HG03558 (cell line): ENCODE results near the gene CERS4.
"Not testable (repeated sequence)": the region's sequence is repeated elsewhere in the genome, so short reads cannot be mapped to it uniquely, and the experiment has no call there.

ENCODE experiments used
- ATAC-seq: cut with Tn5 transposase; IDR thresholded peaks from one replicate; pipeline ENCODE4 v1.9.1; 2021; ENCODE audit warnings: moderate number of reproducible peaks; ENCODE audit not compliant: unreplicated experiment; ENCODE audit errors: extremely low read depth

CERS4 gene

DNA sequence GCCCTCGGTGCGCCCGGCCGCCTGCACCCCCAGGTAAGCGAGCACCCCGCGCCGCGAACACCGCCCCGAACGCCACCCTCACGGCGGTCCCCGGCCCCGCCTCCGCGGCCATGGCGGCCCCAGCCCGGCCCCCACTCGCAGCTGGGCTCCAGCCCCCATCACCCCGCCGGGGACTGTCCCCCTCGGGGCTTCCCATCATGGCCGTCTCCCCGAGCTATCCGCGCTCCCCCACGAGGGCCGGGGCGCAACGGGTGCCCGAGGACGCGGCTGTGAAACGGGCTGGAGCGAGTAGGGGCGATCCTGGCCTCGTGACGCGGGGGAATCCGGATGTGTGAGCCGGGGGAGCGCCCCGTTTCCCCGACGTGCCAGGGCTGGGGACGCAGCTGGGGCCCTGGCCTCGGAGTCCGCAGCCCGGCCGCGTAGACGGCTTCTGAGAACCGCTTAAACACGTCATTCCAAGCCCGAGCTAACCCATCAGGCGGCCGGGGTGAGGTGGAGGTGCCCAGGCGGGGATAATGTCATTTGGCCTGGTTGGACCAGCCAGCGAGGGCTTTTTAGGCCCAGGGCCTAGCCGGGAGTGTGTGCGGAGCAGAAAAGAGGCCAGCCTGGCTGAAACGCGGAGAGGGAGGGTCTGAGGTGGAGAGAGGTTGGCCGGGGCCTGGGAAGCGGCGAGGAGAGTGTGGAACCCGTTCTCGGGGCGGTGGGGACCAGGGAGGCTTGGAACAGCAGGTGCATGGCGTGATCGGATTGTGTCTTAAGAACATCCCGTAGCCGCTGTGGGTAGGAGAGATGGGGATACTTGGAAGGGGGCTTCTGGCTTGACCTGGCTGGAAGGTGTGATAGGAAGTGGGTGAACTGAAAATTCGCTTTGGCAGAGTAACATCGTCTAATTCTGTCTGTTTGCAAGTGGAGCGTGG is 550 bp downstream of the CERS4 start:
- ATAC-seq: no peak

DNA sequence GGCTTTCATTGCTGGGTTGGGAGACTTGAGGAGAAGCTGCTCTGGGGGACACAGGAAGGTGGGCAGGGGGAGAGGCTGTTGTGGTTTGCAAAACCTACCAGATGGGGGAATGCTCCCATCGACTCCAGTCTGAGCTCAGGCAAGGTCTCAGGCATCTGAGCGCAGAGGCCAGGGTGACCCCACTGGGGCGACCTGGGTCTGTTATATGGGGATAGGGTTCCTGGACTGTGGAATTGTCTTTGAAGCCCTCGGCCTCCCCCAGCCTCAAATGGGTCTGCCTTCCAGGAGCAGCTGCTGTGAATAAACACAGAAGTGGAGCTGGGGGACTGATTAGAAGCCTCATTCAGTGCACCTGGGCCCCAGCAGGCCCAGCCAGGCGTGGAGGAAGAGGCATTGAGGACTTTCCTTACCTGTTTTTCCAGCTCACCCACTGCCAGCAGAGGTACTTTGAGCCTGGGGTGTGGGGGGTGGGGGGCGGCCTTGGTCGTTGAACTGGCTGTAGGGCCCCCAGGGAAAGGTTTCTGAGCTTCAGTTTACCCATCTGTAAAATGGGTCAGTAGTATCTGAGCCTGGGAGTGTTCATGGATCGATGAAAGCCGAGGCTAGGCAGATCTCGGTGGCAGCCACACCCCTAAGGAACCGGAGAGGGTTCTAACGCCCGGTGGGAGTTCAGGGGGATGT is 1.4 kb downstream of the CERS4 start:
- no peak for ATAC-seq

DNA sequence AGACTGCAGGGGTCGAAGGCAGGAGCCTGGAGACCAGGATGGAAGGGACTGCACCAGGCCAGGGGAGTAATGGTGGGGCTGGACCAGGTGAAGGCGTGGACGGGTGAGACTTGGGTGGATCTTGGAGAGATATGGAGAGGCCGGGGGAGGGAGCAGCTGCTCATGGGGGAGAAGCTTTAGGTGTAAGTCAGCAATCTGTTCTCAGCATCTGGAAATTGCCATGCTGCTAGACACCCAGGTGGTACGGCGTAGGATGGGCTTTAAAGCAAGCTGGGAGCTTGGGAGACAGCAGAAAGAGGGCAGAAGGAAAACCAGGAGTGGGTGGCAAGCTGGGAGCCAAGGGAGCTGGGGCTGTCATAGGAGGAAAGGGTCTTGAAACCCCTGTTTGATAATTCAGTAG is 3.0 kb downstream of the CERS4 start:
- ATAC-seq: no peak

DNA sequence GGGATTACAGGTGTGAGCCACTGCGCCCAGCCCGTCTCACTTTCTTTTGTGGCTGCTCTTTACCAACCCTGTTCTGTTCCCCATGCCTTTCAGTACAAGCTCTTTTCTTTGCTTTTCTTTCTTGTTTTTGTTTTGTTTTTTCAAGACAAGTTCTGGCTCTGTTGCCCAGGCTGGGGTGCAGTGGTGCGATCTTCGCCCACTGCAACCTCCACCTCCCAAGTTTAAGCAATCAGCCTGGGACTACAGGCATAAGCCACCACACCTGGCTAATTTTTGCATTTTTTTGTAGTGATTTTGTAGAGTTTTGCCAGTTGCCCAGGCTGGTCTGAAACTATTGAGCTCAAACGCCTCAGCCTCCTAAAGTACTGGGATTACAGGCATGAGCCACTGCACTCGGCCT is 3.7 kb downstream of the CERS4 start:
- no peak for ATAC-seq

DNA sequence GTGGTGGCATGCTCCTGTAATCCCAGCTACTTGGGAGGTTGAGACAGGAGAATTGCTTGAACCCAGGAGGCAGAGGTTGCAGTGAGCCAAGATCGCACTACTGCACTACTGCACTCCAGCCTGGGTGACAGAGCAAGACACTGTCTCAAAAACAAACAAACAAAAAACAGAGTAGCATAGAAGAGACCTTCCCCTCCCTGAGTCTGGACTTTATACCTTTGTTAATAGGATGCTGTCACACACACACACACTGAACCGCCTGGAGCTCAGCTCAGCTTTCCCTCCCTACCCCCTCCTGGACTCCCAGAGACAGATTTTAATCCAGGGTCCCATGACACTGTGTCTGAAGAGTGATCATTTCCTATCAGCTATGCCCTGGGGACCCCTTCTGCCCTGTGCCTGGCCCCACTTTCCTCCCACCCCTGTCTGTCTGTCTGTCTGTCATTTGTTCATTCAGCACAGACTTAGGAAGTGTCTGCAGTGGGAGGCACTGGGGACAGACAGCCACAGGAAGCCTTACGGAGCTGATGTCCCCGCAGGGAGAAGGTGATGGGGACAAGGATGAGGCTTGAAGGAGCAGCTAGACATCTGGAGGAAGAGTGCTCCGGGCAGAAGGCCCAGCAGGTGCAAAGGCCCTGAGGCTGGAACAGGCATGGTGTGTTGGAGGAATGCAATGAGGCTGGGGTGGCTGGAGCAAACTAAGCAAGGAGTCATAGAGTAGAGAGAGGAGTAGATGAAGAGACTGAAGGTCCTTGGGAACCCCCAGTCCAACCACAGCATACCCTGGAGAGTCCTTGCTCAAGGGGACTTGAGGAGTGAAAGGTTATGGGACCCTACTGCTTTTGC is 4.9 kb downstream of the CERS4 start:
- no peak for ATAC-seq

DNA sequence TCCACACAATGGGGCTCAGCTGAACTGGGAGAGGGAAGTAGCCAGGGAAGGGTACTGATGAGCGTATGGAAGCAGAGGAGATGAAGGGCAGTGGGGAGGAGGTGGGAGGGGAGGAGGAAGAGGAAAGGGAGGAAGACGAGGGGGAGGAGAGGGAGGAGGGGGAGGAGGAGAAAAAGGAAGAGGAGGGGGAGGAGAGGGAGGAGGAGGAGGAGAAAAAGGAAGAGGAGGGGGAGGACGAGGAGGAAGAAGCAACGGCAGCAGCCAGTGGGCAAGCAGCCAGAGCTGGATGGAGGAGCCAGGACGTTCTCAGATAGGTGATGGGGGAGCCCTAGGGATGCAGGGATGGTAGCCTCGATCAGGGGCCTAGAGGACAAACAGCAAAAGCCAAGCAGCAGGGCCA is 5.6 kb downstream of the CERS4 start:
- no peak for ATAC-seq

DNA sequence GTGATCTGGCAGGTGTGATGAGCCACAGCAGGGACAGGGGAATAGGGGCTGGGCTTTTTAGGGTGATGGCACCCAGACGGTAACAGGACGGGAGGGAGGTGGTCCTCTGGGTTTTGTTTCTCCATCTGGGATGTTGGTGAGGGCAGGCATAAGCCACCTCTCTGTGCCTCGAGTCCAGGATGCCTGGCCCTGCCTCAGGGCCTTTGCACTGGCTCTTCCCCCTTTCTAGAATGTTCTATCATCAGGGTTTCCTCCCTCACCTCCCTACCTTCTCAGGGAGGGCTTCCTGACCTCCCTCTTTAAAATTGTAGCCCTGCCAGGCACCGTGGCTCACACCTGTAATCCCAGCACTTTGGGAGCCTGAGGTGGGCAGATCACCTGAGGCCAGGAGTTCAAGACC is 6.6 kb downstream of the CERS4 start:
- no peak for ATAC-seq

DNA sequence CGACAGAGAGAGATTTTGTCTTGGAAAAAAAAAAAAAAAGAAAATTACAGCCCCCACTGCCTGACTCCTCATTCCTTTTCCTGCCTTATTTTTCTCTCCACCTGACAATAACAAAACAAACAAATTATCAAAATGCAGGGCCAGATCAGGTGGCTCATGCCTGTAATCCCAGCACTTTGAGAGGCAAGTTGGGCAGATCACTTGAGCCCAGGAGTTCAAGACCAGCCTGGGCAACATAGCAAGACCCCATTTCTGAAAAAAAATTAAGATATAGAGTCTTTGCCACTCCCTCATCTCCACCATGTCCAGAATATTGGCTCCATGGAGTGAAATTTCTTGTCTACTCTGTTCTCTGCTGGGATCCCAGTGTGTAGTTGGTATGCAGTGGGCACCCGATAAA is 7.2 kb downstream of the CERS4 start:
- ATAC-seq: no peak

DNA sequence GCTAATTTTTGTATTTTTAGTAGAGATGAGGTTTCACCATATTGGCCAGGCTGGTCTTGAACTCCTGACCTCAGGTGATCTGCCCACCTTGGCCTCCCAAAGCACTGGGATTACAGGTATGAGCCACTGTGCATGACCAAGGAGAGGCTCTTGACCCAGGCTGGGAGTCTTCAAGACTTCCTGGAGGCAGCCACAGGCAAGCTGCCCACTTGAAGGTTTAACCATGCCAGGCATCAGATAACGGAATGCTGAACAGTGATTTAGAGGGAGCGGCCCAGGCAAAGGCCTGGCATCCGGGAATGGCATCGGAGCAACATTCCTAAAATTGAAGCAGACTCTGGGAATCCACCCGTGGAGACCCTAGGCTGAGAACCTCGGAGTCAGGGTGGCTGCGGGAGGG is 9.0 kb downstream of the CERS4 start:
- ATAC-seq: not testable (repeated sequence)

DNA sequence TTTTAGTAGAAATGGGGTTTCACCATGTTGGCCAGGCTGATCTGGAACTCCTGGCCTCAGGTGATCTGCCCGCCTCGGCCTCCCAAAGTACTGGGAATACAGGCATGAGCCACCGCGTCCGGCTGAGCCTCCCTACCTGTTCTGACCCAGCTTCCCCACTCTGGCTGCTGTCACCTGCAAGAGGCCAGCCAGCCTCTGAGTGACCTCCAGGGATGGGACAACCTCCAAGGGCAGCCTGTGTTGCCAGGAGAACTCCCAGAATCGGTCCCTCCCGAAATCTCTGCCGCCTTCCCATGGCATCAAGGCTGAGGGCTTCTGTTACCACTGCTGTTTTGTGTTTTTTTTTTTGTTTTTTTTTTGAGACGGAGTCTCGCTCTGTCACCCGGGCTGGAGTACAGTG is 11.3 kb downstream of the CERS4 start:
- no peak for ATAC-seq

DNA sequence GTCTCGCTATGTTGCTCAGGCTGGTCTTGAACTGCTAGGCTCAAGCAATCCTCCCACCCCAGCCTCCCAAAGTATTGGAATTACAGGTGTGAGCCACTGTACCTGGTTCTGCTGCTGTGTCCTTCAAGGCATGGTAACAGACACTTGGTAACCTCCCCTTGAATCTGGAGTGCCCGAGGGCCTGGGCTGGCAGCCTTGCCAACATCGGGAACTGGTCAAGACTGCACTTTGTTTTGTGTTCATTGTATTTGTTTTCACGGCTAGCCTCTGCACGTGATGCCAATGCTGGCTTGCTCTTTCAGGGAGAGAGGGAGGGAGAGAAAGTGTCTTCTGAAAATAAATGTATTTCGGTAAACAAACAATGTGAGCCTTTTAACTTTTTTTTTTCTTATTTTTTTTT is 12.0 kb downstream of the CERS4 start:
- ATAC-seq: no peak

DNA sequence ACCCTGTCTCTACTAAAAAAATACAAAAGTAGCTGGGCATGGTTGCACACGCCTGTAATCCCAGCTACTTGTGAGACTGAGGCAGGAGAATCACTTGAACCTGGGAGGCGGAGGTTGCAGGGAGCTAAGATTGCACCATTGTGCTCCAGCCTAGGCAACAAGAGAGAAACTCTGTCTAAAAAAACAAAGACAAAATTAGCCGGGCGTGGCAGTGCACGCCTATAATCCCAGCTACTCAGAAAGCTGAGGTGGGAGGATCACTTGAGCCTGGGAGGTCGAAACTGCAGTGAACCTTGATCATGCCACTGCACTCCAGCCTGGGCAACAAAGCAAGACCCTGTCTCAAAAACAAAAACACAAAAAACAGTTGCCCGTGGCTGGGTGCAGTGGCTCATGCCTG is 14.3 kb downstream of the CERS4 start:
- ATAC-seq: not testable (repeated sequence)

DNA sequence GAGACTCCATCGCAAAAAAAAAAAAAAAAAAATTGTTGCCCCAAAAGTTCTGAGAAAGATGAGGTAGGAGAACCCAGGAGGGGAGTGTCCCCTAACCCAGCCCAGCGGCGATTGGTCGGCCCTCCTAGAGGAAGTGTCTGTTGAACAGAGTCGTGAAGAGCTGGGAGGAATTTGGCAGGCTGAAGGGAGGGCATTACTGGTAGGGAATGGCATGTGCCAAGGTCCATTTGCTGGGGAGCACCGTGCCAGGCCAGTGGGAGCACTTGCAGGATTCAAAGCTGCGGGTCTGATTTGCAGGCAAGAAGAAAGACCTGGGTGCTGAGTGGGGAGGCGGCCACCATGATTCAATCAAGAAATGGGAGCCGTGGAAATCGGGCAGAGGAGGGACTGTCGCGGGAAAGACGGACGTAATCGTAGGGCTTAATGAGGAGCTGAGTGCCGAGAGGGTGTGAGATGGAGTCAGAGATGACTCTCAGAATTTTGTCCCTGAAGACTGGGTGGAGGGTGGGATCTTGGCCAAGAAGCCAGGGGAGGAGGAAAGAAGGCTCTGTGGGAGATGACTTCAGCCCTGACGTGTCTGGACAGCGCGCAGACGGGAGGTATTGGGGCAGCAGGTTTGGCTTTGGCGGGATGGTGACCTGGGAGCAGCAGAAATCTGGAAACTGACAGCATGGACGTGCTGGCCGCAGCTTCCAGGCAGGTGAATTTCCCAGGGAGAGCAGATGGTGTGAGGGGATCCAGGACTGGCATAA is 15.4 kb downstream of the CERS4 start:
- no peak for ATAC-seq

DNA sequence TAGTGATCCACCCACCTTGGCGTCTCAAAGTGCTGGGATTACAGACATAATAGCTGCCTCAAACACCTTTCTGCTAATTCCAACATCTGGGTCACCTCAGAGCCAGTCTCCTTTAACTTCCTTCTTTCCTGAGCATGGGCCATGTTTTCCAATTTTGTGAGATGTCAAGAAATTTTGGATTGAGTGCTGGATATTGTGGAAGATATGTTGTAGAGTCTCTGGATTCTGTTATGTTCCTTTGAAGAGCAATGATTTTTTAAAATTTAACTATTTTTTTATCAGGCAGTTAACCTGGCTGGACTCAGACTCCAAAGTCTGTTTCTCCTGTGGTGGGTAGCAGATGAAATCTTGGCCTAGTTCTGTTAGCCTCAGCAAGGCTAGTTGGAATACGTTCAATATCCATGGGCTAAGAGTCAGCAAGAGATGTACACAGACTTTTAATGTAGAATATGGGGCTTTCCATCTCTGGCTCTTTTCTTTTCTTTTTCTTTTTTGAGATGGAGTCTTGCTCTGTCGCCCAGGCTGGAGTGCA is 22.0 kb downstream of the CERS4 start:
- no peak for ATAC-seq

DNA sequence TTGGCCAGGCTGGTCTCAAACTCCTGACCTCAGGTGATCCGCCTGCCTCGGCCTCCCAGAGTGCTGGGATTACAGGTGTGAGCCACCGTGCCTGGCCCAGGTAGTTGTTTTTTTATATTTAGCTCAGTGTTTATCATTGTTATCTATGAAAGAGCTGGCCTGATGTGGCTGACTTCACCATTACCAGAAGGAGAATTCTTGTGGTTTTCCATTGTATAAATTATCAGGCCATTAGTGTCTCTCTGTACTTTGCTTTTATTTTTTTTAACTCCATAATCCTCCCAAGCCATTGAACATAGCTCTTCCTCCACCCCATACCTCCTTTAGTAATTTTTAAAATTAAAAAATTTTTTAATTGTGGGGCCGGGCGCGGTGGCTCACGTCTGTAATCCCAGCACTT is 24.2 kb downstream of the CERS4 start:
- ATAC-seq: no peak

DNA sequence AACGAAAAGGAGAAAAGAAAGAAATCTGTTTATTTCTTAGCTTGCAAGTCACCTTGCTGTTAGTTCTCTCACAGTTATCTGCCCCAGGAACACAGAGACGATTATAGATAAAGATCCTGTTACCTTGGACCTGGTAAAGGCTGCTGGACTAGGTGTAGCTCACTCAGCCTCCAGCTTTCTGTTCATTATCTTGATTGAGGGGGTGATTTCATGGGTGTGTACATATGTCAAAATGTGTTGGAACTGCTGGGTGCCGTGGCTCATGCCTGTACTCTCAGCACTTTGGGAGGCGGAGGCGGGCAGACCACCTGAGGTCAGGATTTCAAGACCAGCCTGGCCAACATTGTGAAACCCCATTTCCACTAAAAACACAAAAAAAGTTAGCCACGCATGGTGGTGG is 27.9 kb downstream of the CERS4 start:
- ATAC-seq: no peak

DNA sequence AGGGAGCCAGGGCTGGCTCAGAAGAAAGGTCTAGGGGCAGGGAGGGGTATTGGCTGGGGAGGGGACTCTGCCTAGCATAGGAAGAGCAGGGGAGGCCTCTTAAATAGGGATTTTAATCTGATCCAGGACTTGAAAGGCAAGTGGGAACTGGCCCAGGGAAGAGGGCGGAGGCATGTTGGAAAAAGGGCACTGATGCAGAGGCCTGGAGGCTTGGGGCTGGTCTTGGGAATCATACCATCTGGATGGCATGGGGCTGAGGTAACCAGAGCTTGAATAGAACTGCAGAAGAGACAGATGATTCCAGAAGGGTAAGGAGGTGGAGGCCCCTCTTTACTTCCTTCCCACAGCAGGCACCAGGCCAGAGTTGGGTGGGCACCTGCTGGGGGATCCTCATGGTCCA is 29.1 kb downstream of the CERS4 start:
- ATAC-seq: no peak

DNA sequence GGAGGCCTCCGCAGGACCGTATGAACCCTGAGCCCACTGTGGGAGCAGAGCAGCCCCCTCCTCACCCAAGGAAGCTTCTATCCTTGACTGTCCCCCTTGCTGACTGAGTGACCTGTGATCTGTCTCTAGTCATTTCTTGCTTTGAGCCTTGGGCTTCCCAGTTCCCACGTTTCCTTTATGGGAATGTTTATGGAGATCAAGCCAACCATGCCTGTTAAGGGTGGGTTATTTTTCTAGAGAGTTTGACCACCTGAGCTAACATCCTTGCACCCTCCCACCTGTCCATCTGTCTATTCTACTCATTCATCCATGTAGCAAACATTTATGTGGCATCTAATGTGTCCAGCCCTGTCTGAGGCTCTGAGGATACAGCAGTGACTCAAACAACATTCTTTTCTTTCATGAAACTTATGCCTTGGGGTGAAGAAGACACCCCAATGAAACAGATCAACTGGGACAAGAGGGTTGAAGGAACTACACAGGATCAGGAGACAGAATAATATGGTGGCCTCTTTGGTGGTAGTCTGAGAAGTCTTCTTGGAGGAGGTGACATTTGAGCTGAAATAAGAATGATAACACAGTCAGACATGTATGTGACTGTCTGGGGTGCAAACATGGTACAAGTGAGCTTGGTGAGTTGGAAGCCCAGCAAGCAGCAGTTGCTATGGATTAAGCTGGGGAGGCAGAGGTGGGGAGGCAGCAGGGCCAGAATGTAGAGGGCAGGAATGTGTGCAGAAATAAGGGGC is 30.5 kb downstream of the CERS4 start:
- no peak for ATAC-seq
